Mesothelial cell of epicardium (in vitro differentiated cells): ENCODE data around the gene UNC5CL. TPM values are rescaled to one million over a fixed set of nuclear protein-coding genes. Genes with fewer than 3 reads are reported as not detected.
"Not testable (repeated sequence)": the region's sequence is repeated elsewhere in the genome, so short reads cannot be mapped to it uniquely, and the experiment has no call there.

Experiments used
- DNase-seq, 2 experiments: peaks; one replicate each; pipeline ENCODE4 v3.0.0; 2021; ENCODE audit warnings: low spot score in 2 of 2; ENCODE audit not compliant: unreplicated experiment in 2 of 2
- H3K27ac Mint-ChIP-seq: 2 replicates; pipeline ENCODE4 v1.8.0; 2021; ENCODE audit warnings: mixed read lengths
- H3K27me3 Mint-ChIP-seq: 2 replicates; pipeline ENCODE4 v1.8.0; 2021; ENCODE audit warnings: low read depth, mixed read lengths
- H3K36me3 Mint-ChIP-seq: 2 replicates; pipeline ENCODE4 v1.8.0; 2021; ENCODE audit warnings: mixed read lengths
- H3K4me1 Mint-ChIP-seq: 2 replicates; pipeline ENCODE4 v1.8.0; 2021; ENCODE audit warnings: mixed read lengths
- H3K4me3 Mint-ChIP-seq: 2 replicates; pipeline ENCODE4 v1.8.0; 2021; ENCODE audit warnings: mild to moderate bottlenecking, moderate library complexity, mixed read lengths
- H3K9me3 Mint-ChIP-seq: 2 replicates; pipeline ENCODE4 v1.8.0; 2021; ENCODE audit warnings: mixed read lengths
- total RNA-seq: library from RNA; stranded (reverse); gene quantifications from 3 replicates; pipeline ENCODE4 v1.2.1, GENCODE V29; 2021
- TF ChIP-seq, protein P1 (sequence below): fragments of 200-600 bp; sonication (generic); IDR thresholded peaks from one replicate; pipeline ENCODE4 v1.5.0; 2021; ENCODE audit warnings: antibody characterized with exemption; ENCODE audit not compliant: unreplicated experiment

The UNC5CL gene
- total RNA-seq, 1 donor from 2014 or later = 2.0 TPM

GRCh38 chr6:41011673-41012072, 27.3 kb downstream of the UNC5CL start:
- H3K27ac Mint-ChIP-seq = no peak overlapping the region
- no peak overlapping the region for H3K4me3 Mint-ChIP-seq
- peaks cover 5% of the 10 kb centered on the region for H3K4me1 Mint-ChIP-seq
- no peak for DNase-seq
- TF ChIP-seq, protein P1, sequence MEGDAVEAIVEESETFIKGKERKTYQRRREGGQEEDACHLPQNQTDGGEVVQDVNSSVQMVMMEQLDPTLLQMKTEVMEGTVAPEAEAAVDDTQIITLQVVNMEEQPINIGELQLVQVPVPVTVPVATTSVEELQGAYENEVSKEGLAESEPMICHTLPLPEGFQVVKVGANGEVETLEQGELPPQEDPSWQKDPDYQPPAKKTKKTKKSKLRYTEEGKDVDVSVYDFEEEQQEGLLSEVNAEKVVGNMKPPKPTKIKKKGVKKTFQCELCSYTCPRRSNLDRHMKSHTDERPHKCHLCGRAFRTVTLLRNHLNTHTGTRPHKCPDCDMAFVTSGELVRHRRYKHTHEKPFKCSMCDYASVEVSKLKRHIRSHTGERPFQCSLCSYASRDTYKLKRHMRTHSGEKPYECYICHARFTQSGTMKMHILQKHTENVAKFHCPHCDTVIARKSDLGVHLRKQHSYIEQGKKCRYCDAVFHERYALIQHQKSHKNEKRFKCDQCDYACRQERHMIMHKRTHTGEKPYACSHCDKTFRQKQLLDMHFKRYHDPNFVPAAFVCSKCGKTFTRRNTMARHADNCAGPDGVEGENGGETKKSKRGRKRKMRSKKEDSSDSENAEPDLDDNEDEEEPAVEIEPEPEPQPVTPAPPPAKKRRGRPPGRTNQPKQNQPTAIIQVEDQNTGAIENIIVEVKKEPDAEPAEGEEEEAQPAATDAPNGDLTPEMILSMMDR = no peak
- H3K36me3 Mint-ChIP-seq = peaks cover 10% of the 10 kb centered on the region
- peaks cover 10% of the 10 kb centered on the region for H3K9me3 Mint-ChIP-seq
- peaks cover 3% of the 10 kb centered on the region for H3K27me3 Mint-ChIP-seq

DNA sequence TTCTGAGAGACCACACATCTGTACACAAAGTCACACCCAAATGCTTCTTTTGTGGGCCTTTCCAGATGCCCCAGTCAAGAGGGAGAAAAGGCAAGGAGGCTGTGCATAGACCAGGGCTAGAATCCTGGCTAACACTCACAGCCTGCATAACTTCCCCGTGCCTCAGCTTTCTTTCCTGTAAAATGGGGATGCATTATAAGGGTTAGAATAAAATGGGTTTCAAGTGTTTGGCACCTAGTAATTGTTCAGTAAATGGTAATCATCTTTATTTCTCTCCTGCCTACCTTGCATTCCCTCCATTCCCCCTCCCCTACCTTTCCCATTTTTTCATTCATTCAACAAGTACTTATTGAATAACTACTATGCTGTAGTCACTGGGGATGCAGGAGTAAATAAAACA, 29.4 kb downstream of the UNC5CL start:
- Mint-ChIP-seq H3K27ac (no peak overlapping the region), H3K36me3 (peaks cover 3% of the 10 kb centered on the region), H3K9me3 (peaks cover 4% of the 10 kb centered on the region), H3K27me3 (peaks cover 5% of the 10 kb centered on the region), H3K4me1 (no peaks in the 10 kb centered on the region), H3K4me3 (no peak overlapping the region)
- DNase-seq = no peak
- TF ChIP-seq, protein P1 = no peak

- H3K36me3 Mint-ChIP-seq = peaks cover 3% of the 10 kb centered on the region
- TF ChIP-seq, protein P1 = no peak
- peaks cover 13% of the 10 kb centered on the region for H3K27me3 Mint-ChIP-seq
- no peaks in the 10 kb centered on the region for H3K4me1 Mint-ChIP-seq
- no peaks in the 10 kb centered on the region for H3K9me3 Mint-ChIP-seq
- H3K27ac Mint-ChIP-seq = no peak overlapping the region
- H3K4me3 Mint-ChIP-seq = no peak overlapping the region
- no peak for DNase-seq
Observed at GRCh38 chr6:41008011-41008410, 31.0 kb downstream of the UNC5CL start.

- H3K9me3 Mint-ChIP-seq, H3K27ac Mint-ChIP-seq, H3K36me3 Mint-ChIP-seq, H3K4me3 Mint-ChIP-seq, DNase-seq, H3K4me1 Mint-ChIP-seq: not testable (repeated sequence)
- peaks cover 13% of the 10 kb centered on the region for H3K27me3 Mint-ChIP-seq
Observed at GRCh38 chr6:41006980-41007379, 32.0 kb downstream of the UNC5CL start.

GRCh38 chr6:41006217-41006616, 32.8 kb downstream of the UNC5CL start:
- H3K4me1 Mint-ChIP-seq, H3K27ac Mint-ChIP-seq, H3K4me3 Mint-ChIP-seq, DNase-seq, H3K36me3 Mint-ChIP-seq, H3K9me3 Mint-ChIP-seq: not testable (repeated sequence)
- H3K27me3 Mint-ChIP-seq = peaks cover 13% of the 10 kb centered on the region
- TF ChIP-seq, protein P1 = peak; percentile 70

DNA sequence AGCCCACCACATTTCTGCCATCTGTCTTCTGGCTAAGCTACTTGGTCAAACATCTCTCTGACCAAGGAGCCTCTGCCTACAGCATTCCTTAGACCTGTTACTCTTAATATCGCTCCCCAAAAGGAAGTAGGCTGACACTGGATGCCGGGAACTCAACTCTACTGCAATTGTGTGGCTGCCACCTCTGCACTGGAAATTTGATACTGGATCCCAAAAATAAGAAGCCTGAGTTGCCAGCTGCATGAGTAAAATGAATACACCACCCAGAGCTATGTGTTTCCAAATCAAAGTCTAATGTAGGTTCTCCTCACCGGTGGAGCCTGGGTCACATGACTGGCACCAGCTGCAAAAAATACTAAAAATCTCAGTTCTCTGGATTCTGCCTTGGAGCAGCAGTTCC, 36.9 kb downstream of the UNC5CL start:
- no peaks in the 10 kb centered on the region for H3K36me3 Mint-ChIP-seq
- H3K9me3 Mint-ChIP-seq = no peaks in the 10 kb centered on the region
- H3K27me3 Mint-ChIP-seq = peaks cover 10% of the 10 kb centered on the region
- TF ChIP-seq, protein P1 = no peak
- no peak overlapping the region for H3K27ac Mint-ChIP-seq
- H3K4me1 Mint-ChIP-seq = peaks cover 13% of the 10 kb centered on the region
- no peak overlapping the region for H3K4me3 Mint-ChIP-seq
- no peak for DNase-seq
